HG02981 (cell line): ENCODE results near the gene CACNB4.

Experiments
- ATAC-seq: cut with Tn5 transposase; IDR thresholded peaks from one replicate; pipeline ENCODE4 v1.9.1; 2021; ENCODE audit warnings: mild to moderate bottlenecking, moderate library complexity; ENCODE audit not compliant: unreplicated experiment

CACNB4 gene

DNA sequence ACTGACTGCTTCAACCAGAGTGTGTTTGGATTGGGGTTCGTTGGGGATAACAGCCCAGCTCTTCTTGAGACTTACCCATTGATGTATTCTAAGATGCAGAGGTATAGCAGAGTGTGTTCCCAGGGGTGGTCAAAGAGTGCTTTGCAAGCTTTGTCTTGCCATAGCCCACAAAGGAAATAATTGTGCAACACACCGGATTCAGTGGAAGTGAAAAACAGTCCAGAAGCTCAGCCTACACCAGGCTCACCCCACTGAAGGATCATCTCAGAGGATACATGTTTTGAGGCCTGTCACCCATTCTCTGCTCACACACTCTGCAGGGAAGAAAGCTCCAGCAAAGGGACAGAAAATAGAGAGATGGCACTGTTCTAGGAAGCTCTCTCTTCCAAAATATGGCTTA is 9.6 kb downstream of the CACNB4 start:
- no peak for ATAC-seq

DNA sequence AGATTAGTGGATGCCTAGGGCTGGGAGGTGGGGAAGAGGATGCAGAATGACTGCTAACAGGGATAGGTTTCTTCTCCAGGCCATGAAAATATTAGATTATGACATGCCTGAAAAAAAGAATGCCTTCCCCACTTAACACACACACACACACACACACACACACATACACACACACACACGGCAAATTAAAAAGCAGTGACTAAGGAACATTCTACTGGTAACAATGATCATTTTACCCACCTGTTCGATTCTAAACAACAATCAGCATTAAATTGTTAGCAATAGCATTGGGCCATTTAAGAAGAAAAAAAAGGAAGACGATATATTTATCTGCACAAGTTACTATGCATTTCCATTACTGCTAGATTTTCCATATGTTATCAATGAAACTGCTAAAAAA is 10.8 kb downstream of the CACNB4 start:
- ATAC-seq, result no peak

DNA sequence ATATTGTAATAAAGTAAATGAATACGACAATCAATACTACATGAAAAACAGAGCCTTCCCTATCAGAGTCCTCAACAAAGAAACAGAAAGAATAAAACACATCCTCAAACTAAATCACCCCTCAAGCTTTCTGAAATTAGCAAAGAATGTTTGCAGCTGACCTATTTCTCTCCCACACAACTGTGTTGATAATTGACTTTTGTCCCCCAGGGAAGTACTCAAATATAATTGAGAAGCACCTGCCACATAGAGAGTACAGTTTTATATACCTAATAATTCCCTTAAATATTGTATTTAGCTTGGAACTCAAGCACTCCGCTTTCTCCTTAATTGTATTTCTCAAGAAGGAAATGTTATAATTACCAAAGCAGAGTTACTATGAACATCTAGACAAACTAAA is 12.6 kb downstream of the CACNB4 start:
- ATAC-seq, result no peak

DNA sequence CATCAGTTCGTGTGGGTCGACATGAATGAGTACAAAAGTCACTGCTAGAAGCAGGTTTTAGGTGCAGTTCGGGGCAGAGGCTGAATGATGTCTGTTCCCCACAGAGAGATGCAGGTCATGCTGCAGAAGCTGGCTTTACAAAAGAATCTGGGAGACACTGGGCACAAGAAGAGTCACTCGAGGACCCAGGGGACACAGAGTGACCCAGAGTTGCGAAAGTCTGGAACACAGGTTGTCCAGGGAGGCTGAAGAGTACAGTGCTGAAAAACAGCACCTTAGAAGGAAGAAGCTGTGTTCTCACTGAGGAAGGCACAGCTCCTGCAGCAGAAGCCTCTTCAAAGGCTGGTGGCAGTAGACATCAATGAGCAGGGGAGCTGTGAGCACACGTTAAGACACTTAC is 14.8 kb downstream of the CACNB4 start:
- ATAC-seq, result no peak

DNA sequence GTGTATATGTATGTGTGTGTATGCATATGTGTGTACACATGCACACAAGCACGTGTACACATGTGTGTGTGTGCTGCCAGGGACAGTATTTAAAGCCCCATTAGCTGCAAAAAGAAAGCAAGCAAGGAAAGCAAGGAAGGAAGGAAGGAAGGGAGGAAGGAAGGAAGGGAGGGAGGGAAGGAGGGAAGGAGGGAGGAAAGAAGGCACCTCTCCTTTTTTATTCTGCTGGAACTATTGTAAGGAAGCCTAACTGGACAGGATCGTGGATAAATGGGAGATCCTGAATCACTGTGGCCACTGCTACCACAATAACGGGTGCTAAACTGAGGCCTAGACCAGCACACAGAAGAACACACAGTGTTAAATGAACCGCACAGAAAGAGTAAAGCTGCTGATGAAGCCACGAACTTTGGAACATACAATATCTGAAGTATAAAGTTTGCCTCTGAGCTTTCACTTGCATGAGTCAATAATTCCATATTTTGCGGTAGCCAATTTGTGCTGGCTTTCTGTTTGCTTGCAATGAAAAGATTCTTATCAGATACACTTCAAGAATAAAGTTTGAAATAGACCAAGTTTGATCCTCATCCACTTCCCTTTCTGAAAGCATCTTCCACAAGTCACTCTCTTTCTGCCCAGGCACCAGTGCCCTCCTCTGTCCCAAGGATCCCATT is 15.5 kb downstream of the CACNB4 start:
- ATAC-seq, result no peak

DNA sequence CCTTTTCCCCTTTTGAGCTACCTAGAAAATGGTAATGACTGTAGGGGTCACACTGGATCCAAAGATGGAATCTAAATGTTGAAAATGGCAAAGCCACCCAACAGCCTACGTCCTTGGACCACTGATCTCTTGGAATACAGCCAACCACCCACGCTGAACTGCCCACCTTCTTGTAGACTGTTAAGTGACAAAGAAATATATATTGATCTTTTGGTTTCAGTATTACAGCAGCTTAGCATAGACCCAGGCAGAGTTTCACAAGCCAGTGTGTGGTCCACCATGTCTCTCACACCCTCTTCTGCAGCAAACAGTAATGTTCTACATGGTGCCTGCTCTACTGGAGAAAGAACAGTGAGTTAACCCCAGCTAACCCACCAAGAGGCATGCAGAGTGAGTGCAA is 20.2 kb downstream of the CACNB4 start:
- ATAC-seq, result peak; percentile 77

DNA sequence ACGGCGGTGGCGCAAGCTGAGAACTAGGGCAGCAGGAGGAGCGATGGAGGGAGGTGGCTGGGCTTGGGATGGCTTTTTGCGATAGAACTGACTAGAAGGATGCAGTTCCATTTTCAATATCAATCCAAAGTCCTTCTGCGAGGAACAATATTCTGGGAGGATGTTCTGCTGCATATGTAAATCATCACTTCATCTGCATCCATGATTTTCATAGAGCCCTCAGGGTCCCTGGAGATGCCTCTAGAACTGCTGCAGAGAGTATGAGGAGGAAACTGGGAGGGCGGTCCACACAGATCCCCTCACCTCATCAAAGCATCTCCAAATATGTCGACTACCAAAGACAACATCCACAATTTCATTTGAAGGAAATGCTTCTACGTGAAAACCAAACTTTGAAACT is 20.8 kb downstream of the CACNB4 start:
- ATAC-seq, result no peak

DNA sequence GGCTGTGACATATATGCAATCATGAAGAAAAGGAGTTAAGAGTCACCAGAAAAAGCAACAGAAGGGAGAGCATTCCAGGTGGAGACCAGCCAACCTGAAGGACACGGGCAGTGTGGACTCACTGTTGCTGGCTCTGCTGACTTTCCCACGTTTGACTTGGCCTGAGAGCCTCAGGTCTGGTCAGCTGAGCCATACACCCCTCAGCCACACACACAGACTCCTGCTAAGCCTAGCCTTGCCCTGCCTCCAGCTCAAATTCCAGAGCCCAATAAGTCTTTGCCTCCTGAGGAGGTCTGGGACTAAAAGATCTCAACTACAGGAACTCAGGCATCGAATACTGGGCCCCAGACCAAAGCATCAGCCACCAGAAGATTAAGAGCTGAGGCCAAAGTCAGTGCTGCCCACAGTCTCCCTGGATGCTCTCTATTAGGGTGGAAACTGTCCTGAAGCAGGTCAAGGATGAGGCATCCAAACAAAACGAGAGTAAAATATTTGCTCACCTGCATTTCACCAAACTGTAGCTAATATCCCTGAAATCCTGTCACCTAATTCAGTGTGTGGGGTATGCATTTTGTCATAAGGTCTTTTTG is 23.3 kb downstream of the CACNB4 start:
- ATAC-seq, result no peak

DNA sequence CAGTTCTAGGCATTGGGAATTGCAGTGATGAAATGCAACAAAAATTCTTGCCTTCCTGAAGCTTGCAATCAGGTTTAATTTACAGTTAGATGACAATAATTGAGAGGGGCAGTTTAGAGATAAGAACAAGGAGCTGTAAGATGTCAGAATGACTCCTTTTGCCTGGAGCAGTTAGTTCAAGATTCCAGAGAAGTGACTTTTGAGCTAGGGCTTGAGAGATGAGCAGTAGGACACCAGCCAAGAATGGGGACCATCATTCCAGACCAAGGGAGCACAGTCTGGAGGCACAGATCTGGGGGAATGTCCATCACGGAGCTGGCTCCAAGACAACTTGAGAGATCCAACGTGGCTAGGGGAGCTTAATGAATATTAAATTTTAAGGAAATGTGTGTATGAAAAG is 26.8 kb downstream of the CACNB4 start:
- ATAC-seq, result no peak

DNA sequence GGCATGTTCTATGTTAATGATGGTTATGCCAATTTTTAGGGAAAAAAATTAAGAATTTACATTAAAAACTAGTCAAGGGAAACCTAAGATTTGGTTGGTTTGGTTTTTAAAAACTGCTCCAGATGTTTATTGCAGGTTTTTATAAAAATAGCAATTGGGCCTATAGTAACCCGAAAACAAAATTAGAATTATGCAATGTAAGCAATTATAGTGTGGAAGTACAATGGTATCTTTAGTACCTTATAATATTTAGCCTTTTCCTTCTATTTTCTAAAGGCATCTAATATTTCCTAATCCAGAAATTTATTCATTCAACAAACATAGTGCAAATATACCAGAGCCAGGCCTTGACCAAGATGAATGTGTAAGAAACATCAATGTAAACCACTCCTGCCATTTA is 27.3 kb downstream of the CACNB4 start:
- ATAC-seq, result no peak

DNA sequence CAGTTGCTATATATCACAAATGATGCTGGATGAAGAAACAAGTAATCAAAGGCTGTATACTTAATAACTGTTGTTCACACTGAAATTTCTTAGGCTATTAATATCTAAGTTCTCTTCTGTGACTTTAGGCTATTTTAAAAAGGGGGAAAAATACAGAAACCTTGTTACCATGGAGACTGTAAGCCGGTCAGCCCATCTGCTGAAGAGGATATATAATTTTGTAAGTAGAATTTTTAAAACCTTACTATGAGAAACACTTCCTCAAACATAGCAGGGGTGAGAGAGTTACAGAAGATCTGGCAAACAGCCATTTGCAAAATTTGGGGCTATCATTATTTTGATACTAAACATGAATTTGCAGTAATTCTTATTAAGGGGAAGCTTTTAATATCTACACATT is 27.8 kb downstream of the CACNB4 start:
- peak; percentile 63 for ATAC-seq

DNA sequence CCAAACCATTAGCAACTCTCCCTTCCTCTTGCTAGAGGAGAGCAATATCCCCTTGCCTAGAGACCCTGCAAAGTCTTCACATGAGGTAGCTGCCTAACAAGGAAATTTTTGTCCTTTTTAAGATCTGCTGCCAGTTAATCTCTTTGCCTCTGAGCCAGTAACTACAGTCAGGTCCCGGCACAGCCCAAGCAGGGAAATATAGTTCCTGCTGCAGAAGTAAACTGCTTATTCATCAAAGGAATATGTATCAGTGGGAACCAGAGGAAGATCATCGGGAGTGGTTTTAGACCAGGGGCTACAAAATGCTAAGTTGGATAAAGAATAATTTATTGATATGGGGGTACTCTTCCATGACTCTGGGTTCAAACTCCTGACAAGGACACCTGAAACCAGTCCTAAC is 30.6 kb downstream of the CACNB4 start:
- ATAC-seq, result no peak

DNA sequence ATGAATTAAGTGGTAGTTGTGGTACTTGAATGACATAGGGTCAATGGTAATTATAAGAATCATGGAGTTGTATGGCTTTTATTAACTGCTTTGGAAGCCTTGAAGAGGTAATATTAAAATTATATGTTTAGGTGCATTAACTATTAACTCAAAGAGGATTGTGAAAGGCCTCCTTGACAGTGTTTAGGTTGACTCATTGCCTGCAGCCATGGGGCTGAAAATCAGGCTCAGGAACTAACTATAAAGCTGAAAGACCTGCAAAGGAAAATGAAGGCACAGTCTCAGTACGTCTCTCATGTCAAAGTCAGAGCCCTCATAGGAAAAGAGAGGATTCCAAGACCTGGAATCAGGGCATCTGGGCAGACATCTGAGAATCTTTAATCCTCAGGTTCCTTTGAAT is 31.0 kb downstream of the CACNB4 start:
- no peak for ATAC-seq

DNA sequence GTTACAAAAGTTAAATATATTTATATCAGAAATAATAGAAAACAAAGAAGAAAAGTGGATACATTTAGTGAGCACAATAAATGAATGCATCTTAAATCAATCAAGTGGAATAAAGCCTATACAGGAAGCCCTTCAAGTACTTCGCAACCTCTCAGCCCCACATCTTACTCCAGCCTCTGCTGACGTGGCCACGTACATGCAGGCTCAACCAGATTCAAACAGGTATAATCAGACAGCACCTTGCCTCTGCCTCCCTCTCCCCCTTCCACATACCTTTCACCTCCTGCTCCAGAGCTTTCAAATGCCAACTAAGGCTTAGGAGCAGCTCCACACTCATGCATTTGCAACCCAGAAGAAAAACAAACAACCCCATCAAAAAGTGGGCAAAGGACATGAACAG is 32.9 kb downstream of the CACNB4 start:
- ATAC-seq, result no peak

DNA sequence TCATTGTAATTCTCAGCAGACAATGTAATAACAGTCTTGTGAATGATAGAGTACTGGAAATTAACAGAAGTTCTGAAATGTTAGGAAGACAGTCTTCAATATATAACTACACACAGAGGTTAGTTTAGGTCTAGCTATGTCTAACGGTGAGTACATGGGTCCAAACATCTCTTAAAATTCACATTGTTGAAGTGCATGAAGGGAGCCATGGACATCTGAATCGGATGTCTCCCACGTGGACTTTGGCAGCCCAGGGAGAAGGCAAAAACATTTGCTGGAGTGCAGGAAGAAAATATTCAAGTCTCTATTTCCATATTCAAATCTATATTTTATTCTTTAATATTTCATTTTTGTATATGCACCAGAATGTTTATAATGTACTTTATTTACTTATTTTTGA is 34.8 kb downstream of the CACNB4 start:
- no peak for ATAC-seq

DNA sequence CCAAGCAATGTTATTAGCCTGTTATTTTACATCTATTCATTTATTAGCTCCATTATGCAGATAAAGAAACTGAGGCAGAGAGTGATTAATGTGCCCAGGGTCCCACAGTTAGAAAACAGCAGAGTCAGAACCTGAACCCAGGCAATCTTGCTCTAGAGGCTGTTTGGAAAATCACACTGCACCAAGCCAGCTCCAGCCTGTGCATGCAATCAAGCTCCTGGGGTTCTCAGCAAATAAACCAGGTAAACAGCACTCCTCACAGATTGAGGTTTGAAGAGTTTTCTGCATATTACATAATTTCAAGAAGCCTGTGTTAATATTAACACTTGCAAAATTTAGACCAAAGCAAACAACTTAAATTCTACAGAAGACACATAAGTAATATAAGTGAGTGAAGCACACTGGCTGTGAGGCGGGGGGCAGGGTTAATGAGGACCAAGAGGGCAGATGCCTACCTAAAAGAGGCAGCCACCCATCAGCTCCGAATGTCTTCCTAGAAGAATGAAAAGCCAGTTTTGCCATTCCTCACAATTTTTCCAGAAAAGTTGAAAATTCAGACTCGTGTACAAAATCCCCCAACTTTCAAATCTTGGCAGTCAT is 35.4 kb downstream of the CACNB4 start:
- no peak for ATAC-seq

DNA sequence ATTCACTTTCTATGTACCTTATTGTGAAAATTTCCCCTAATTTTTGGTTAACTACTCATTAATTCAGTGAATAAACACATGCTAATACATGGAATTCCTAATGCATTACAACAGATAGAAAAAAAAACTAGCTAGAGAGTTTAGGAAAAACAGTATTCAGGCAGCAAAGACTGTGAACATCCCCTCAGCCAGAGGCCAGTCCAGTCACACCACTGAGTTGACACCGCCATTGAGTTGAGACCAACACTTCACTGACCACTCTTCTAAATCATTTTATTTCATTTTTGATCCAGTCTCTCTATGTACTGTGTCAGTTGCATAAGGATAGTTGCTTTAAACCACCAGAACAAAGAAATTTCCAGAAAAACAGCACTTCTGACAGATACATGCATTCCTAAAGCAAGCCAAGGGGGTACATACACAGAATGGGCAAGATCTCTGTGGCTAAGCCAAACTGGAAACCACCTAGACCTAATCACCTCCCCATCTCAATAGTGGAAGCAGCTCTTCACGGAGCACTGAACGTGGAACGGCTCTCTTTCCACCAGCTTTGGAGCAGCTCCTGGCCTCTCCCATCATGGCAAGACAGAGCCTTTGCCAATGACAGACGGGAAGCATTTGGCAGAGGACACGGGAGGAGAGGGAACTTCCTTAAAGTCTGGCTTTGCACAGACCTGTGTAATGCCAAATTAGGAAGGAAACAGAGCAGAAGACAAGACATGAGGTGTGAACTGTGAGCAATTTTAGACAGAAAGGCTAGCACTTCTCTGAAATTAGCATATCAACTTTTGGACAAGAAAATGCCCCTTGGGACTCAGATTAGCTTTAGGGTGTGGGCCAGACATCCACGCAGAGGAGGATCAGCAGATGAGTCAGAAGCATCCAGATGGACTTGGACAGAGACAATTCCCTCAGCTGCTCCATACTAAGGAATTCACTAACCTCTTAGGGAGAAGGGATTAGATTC is 36.4 kb downstream of the CACNB4 start:
- peak; percentile 45 for ATAC-seq

DNA sequence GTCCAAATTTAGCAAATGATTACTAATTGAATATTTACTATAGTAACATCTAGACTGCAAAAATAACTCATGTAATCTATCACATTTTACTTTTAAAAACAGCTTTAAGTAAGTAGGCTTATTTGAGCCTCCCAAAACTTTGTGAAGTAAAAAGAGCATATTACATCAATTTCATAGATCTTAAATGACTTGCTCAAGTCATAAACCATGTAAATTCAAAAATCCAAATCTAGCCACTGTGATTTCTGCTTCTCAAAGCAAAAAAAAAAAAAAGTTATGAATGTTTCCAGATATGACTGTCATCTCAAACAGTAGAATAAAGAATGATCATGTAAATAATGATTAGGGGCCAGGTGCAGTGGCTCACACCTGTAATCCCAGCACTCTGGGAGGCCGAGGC is 37.5 kb downstream of the CACNB4 start:
- no peak for ATAC-seq

DNA sequence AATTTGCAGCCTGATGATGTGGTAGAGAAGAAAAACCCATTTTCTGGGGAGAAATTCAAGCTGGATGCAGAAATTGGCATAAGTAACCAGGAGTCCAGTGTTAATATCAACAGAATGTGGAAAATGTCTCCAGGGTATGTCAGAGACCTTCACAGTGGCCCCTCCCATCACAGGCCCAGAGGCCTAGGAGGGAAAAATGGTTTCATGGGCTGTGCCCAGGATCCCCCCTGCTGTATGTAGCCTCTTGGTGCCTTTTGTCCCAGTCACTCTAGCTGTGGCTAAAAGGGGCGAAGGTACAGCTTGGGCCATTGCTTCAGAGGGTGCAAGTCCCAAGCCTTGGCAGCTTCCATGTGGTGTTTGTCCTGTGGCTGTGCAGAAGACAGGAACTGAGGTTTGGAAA is 40.2 kb downstream of the CACNB4 start:
- ATAC-seq, result no peak

DNA sequence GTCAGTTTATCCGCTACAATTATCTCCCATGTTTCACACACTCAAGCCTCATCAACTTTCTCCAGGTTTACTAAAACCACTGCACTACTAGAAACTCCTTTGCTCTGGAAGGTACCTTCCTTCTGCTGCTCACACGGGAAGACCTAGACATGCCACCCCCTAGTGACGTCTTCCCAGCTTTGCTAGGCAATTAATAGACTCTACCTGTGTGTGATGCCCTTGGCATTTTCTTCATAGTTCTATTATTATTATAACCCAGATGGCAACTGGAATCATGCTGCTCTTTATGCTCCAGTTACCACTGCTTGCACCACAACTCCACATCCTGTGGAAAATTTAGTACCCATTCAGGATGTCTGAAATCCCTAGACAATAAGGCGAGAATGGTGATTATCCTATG is 42.4 kb downstream of the CACNB4 start:
- ATAC-seq, result no peak

DNA sequence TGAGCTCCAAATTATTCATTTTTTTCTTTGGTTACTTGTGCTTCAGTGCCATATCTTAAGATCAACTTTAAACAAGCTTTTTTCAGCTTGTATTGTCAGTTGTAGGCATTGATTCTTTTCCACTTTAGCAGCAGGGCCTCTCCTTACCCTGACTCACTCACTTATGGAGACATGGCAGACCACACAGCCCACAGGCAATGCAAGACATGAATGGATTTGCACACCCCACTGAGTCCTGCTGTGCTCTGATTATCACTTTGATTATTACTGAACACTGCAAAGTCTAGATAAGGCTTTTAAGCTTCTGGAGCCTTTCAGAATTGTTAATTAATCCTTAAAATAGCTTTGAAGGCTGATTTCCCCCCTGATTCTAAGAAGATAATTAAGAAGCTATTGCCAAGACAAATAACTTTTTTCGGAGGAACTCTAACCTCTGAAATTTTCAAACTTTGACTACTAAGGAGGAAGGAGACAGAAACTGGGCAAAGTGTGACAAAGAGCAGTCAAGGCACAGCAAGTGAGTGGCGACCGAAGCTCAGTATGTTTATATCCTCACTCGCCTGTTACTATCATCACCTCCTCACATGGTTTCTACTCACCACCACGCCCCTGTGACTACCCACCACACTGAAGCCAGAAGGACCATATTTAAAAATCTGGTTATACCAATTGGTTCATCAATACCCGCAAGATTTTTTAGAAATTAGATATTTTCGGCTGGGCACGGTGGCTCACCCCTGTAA is 43.3 kb downstream of the CACNB4 start:
- no peak for ATAC-seq
